Effector memory CD4-positive, alpha-beta T cell (primary cell): Measurements from ENCODE around the gene HDAC10.
"Not testable (repeated sequence)": the region's sequence is repeated elsewhere in the genome, so short reads cannot be mapped to it uniquely, and the experiment has no call there.

ENCODE experiments used
- DNase-seq, 3 donors: peaks; one replicate each; pipeline ENCODE4 v3.0.0-alpha.2; 2020
- H3K27ac ChIP-seq: 2 replicates; pipeline ENCODE4 v1.7.0; 2013; ENCODE audit warnings: mild to moderate bottlenecking, low read length, moderate library complexity; ENCODE audit not compliant: insufficient read depth, poor library complexity, severe bottlenecking
- H3K27me3 ChIP-seq: replicated peaks from 2 replicates; pipeline ENCODE4 v1.7.0; 2013; ENCODE audit warnings: mild to moderate bottlenecking, low read length; ENCODE audit not compliant: insufficient read depth, control insufficient read depth, poor library complexity, severe bottlenecking
- H3K36me3 ChIP-seq: 2 replicates; pipeline ENCODE4 v1.7.0; 2013; ENCODE audit warnings: mild to moderate bottlenecking, low read length, moderate library complexity; ENCODE audit not compliant: control insufficient read depth, insufficient read depth
- H3K4me1 ChIP-seq: 2 replicates; pipeline ENCODE4 v1.7.0; 2013; ENCODE audit warnings: low read length, mild to moderate bottlenecking; ENCODE audit not compliant: control insufficient read depth, insufficient read depth, poor library complexity, severe bottlenecking
- H3K4me3 ChIP-seq: 2 replicates; pipeline ENCODE4 v1.7.0; 2013; ENCODE audit warnings: low read length, low read depth, mild to moderate bottlenecking; ENCODE audit not compliant: insufficient read depth, poor library complexity, severe bottlenecking
- H3K9me3 ChIP-seq: 2 replicates; pipeline ENCODE4 v1.7.0; 2013; ENCODE audit warnings: mild to moderate bottlenecking, low read length, moderate library complexity; ENCODE audit not compliant: control insufficient read depth

The HDAC10 gene

DNA sequence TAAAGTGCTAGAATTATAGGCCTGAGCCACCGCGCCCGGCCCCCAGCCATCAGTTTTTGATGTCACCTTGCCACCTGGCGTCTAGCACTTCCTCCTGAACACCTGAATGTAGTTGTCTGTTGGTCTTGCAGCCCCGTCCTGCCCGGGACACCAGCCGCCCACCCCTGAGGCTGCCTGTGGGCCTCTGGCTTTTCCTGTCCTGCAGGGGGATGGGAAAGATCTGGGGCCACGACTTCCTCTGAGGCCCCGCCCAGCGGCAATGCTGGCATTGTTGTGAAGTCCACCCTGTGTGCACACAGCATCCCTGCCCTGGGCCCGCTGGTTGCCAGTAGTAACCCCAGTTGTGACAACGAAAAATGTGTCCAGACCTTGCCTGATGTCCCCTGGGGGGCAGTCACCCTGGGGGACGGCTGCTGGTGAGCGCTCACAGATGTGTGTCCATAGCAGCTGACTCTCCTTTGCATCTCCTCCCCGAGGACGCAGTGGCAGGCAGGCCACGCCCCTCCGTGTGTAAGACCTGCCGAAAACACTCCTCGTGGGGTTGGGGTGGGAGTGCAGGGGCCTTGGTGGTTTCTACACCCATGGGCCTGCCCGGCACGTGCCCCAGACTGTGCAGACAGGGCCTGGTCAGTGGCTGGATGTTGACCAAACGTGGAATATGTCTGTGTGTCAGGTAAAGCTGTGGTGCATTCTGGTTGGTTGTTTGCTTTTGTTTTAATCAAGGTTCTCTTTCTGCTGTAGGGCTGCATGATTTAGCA, 43.5 kb downstream of the HDAC10 start:
- Histone ChIP-seq H3K9me3 (no peaks in the 10 kb centered on the region), H3K27me3 (no peaks in the 10 kb centered on the region), H3K4me1 (peaks cover 5% of the 10 kb centered on the region), H3K4me3 (no peak overlapping the region), H3K27ac (no peak overlapping the region), H3K36me3 (peaks cover 40% of the 10 kb centered on the region)
- no peak for DNase-seq

- peaks cover 32% of the 10 kb centered on the region for H3K36me3 ChIP-seq
- no peaks in the 10 kb centered on the region for H3K9me3 ChIP-seq
- no peak overlapping the region for H3K4me3 ChIP-seq
- no peak overlapping the region for H3K27ac ChIP-seq
- peaks cover 13% of the 10 kb centered on the region for H3K4me1 ChIP-seq
- H3K27me3 ChIP-seq = no peaks in the 10 kb centered on the region
- no peak for DNase-seq
Measured at GRCh38 chr22:50206599-50206998, 44.5 kb downstream of the HDAC10 start.

DNA sequence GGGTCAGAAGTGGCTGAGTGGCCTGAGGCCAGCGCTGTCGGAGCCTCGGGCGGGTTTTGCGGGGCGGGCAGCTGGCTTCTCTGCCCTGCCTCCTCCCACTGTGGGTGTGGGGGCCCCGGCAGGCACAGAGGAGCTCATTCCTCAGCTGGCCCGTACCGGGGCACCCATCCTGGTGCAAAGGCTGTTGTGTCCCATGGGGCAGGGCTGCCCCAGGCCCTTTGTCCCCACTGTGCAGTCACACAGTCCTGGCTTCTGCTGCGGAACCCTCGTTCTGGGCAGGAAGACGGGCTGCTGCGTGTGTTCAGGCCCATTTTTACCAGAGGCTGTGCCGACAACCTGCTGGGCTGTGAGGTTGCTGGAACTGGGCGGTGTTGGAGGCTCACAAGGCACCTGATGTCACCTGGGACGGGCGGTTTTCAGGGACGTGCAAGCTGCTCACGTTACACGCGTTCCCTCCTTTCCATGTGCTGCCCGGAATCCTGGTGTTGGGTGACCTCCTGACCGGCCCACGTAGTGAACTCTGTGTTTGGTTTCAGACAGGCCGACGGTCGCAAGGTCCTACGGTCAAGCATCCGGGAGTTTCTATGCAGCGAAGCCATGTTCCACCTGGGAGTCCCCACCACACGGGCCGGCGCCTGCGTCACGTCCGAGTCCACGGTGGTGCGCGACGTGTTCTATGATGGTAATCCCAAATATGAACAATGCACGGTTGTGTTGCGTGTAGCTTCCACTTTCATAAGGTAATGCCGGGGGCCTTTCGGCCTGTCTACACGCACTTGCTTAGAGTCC, 45.1 kb downstream of the HDAC10 start:
- peaks cover 29% of the 10 kb centered on the region for H3K36me3 ChIP-seq

GRCh38 chr22:50204998-50205397, 46.1 kb downstream of the HDAC10 start:
- peaks cover 19% of the 10 kb centered on the region for H3K36me3 ChIP-seq
- H3K9me3 ChIP-seq, H3K27ac ChIP-seq, DNase-seq, H3K4me3 ChIP-seq, H3K27me3 ChIP-seq: not testable (repeated sequence)
- peaks cover 16% of the 10 kb centered on the region for H3K4me1 ChIP-seq

More for the DNA sequence above, 45.1 kb downstream of the HDAC10 start:
- H3K4me3 ChIP-seq = no peak overlapping the region
- no peak for DNase-seq
- H3K27me3 ChIP-seq = no peaks in the 10 kb centered on the region
- no peak overlapping the region for H3K27ac ChIP-seq
- no peaks in the 10 kb centered on the region for H3K9me3 ChIP-seq
- peaks cover 15% of the 10 kb centered on the region for H3K4me1 ChIP-seq

GRCh38 chr22:50204571-50204970, 46.5 kb downstream of the HDAC10 start:
- Histone ChIP-seq H3K4me3 (no peak overlapping the region), H3K36me3 (peaks cover 17% of the 10 kb centered on the region), H3K27me3 (no peaks in the 10 kb centered on the region), H3K27ac (no peak overlapping the region), H3K4me1 (peaks cover 18% of the 10 kb centered on the region), H3K9me3 (no peaks in the 10 kb centered on the region)
- DNase-seq = no peak

DNA sequence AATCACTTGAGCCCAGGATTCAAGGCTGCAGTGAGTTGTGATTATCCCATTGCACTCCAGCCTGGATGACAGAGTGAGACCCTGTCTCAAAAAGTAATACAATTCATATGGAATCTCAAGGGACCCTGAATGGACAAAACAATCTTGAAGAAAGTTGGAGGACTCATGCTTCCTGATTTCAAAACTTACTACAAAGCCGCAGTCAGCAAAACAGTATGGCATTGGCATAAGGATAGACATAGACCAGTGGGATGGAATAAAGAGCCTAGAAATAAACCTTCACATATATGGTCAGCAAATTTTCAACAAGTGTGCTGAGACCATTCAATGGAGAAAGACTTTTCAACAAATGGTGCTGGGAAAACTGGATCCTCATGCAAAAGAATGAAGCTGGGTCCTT, 47.8 kb downstream of the HDAC10 start:
- Histone ChIP-seq H3K9me3 (no peaks in the 10 kb centered on the region), H3K4me3 (no peak overlapping the region), H3K27me3 (no peaks in the 10 kb centered on the region), H3K4me1 (peaks cover 18% of the 10 kb centered on the region), H3K36me3 (peaks cover 24% of the 10 kb centered on the region), H3K27ac (no peak overlapping the region)
- no peak for DNase-seq

DNA sequence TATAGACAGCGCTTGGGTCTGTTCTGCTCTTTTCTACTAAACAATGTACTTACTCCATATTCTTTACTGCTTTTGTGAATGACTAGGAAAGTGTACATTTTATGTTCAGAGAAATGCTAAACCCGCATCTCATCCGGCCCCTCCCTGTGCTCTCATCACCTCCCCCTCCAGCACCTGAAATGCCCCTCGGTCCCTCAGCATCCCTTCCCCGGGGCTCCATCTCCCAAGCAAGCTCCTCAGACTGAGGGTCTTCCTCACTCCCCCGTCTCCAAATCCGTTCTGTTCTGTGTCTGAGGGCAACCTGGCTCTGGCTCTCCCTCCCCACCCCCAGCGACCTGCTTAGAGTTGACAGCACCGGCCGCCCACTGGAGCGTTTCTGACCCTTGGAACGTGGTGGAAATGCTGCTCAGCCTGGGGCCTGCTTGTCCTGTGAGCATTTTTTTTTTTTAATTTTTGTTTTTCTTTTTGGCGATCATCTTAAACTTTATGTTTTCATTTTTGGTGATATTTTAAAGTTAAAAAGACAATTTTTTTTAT, 48.9 kb downstream of the HDAC10 start:
- H3K36me3 ChIP-seq = peaks cover 21% of the 10 kb centered on the region
- H3K27ac ChIP-seq = no peak overlapping the region

DNA sequence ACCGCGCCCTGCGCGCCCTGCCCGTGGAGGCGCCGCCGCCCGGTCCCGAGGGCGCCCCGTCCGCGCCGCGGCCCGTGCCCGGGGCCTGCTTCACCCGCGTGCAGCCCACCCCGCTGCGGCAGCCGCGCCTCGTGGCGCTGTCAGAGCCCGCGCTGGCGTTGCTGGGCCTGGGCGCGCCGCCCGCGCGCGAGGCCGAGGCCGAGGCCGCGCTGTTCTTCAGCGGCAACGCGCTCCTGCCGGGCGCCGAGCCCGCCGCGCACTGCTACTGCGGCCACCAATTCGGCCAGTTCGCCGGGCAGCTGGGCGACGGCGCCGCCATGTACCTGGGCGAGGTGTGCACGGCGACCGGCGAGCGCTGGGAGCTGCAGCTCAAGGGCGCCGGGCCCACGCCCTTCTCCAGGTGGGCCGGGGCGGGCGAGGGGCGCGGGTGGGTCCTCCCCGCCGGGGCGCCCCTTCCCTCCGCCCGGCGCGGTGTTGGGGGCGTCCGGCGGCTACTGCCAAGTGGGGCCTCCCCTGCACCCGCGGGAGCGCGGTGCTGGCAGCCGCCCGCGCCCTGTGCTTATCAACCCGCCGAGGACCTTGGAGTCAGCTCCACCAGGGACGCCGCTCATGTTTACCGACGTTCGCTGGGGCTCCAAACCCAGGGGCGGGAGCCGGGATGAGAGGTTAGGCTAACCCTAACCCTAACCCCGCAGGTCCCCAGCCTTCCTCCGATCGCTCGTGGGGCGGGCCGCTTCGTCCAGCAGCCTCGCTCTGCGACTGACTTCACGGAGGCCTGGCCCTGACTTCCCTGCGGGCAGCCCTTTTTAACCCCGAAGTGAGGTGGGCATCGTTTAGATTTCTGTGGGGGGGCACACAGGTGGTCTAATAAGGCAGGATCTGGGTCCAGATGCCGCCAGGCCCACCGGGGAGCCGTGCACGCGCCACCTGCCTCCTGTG, 49.6 kb downstream of the HDAC10 start:
- Histone ChIP-seq H3K9me3 (no peaks in the 10 kb centered on the region), H3K27ac (peak overlapping the region; percentile 77), H3K27me3 (no peaks in the 10 kb centered on the region), H3K36me3 (peaks cover 19% of the 10 kb centered on the region), H3K4me3 (peak overlapping the region; percentile 59), H3K4me1 (peaks cover 18% of the 10 kb centered on the region)
- no peak for DNase-seq

More for the DNA sequence above, 48.9 kb downstream of the HDAC10 start:
- H3K4me1 ChIP-seq = peaks cover 18% of the 10 kb centered on the region
- H3K27me3 ChIP-seq = no peaks in the 10 kb centered on the region
- DNase-seq = no peak
- peak overlapping the region; percentile 53 for H3K4me3 ChIP-seq
- H3K9me3 ChIP-seq = no peaks in the 10 kb centered on the region

DNA sequence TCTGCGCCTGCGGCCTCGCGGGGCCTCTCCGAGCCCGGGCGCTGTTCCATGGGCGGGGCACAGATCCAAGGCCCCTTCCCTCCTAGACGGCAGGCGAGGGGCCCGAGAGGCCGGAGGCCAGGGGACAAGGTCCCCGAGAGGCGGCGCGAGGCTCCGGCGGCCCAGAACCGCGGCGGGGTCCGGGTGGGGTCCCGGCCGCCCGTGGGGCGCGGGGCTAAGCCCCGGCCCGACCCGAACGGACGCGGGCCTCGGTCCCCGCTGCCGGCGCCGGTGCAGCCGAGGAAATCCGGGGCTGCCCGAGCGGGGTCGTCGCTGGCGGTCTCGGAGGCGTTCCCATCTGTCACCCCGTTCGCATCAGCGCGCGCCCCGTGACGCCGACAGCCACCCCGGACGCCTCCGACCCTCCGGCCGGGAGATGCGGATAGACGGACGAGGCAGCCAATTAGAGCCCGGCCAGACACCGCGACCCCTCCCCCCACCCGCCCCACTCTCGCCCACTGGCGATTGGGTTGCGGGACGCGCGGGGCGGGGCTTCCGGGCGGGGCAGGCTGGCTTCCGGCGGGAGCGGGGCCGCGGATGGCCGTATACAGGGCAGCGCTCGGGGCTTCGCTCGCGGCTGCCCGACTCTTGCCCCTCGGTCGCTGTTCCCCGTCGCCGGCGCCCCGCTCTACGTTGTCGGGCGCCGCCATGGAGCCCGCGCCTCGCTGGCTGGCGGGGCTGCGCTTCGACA, 50.4 kb downstream of the HDAC10 start, which contains the start of gene SELENOO:
Gene SELENOO, plus strand, starts transcription at position 551 of the 730 bp plus-strand sequence. Its CDS starts 26 bp downstream, at position 577.
- Histone ChIP-seq H3K4me1 (peaks cover 18% of the 10 kb centered on the region), H3K36me3 (peaks cover 22% of the 10 kb centered on the region), H3K9me3 (no peaks in the 10 kb centered on the region), H3K27me3 (no peaks in the 10 kb centered on the region), H3K4me3 (peak within 1 kb of the TSS; percentile 59), H3K27ac (peak within 1 kb of the TSS; percentile 77)
- peak; percentile 83 to 86 (median 84) for DNase-seq
